Stimulated activated CD4-positive, alpha-beta T cell treated with anti-CD3 and anti-CD28 coated beads, Interleukin-15, amount 100 ng/mL, for 48 hours (primary cell): ENCODE measurements around the gene PPP1R18.
"Not testable (repeated sequence)": the region's sequence is repeated elsewhere in the genome, so short reads cannot be mapped to it uniquely, and the experiment has no call there.

ENCODE experiments used
- DNase-seq, 2 donors: peaks; one replicate each; pipeline ENCODE4 v3.0.0-alpha.2; 2020; ENCODE audit warnings: low read depth in 2 of 2

Gene PPP1R18

GRCh38 chr6:30719791-30720737, 33.6 kb upstream of the PPP1R18 start, which contains the start of gene TUBB:
Gene TUBB, plus strand, starts transcription at chr6:30720352. Its CDS starts 155 bp downstream, at chr6:30720507.
- DNase-seq, result peak; percentile 94

- DNase-seq, result no peak
These were observed 32.9 kb upstream of the PPP1R18 start for GRCh38 chr6:30719356-30719755.

- not testable (repeated sequence) for DNase-seq
These were observed 31.6 kb upstream of the PPP1R18 start for GRCh38 chr6:30717845-30718720.

GRCh38 chr6:30717129-30717844, 30.8 kb upstream of the PPP1R18 start, which contains the start of gene MDC1:
Gene MDC1, minus strand, starts transcription at chr6:30717281. Its CDS starts 2,106 bp downstream, at chr6:30715175.
- peak; percentile 99 for DNase-seq

DNA sequence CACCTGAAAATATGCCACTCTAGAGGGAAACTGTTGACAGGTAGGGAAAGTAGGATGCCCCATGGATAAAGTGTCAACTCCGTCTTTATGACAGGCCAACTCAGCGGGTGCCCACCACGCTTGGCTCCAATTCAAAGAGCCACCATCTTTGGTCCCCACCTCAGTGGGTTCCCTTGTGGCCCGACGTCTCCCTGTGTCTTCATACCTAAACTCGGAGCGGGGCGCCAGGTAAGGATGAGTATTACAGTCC, 30.4 kb upstream of the PPP1R18 start:
- no peak for DNase-seq

DNA sequence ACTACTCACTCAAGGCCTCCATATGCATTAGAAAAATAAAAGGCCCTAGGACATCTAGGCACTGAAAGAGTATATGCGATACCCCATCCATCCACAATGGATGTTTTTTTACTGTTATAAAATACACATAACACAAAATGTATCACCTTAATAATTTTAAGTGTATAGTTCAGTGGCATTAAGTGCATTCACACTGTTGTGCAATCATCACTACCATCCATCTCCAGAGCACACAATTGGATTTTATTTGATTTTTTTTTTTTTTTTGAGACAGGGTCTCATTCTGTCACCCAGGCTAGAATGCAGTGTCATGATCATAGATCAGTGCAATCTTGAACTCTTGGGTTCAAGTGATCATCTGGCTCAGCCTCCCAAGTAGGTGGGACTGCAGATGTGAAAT, 27.8 kb upstream of the PPP1R18 start:
- DNase-seq, result no peak

DNA sequence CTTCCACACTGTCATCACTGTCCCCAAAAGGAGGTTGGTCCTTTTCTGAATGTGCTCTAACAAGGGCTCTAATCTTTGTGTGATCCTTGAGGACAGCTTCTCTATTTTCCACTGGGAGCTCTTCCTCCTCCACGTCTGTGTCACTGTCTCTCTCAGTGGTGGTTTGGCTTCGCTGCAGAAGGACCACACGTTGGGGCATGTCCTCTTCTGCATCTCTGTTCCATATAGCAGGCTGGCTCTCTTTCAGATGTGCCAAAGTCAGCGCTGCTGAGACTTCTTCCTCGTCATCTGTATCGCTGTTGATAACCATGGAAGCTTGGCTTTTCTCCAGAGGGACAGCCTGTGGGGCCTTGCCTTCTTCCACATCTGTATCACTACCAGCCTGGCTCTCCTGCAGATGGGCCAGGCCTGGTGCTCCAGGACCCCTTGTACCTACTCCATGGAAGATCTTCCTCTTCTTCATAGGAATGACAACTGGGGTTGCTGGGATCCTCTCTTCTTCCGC, 26.0 kb upstream of the PPP1R18 start:
- DNase-seq, result no peak

- DNase-seq, result no peak
These were observed 25.4 kb upstream of the PPP1R18 start for GRCh38 chr6:30711758-30712380.

DNA sequence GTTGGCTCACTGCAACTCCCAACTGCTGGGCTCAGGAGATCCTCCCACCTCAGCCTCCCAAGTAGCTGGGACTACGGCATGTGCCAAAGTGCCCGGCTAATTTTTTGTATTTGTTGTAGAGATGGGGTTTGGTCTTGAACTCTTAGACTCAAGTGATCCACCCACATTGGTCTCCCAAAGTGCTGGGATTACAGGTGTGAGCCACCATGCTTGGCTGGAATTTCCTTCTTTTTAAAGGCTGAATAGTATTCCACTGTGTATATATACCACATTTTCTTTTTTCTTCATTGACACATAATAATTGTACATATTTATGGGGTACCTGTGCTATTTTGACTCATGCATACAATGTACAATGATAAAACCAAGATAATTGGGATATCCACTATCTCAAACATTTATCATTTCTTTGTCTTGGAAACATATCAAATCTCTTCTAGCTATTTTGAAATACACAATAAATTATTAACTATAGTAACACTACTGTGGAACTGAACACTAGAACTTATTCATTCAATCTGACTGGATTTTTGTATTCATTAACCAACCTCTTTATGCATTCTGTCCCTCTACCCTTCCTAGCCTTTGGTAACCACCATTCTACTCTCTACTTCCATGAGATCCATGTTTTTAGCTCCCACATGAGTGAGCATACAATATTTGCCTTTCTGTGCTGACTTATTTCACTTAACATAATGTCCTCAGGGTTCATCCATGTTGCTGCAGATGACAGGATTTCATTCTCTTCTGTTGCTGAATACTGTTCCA, 22.8 kb upstream of the PPP1R18 start:
- no peak for DNase-seq

GRCh38 chr6:30707281-30707850, 20.9 kb upstream of the PPP1R18 start:
- no peak for DNase-seq

DNA sequence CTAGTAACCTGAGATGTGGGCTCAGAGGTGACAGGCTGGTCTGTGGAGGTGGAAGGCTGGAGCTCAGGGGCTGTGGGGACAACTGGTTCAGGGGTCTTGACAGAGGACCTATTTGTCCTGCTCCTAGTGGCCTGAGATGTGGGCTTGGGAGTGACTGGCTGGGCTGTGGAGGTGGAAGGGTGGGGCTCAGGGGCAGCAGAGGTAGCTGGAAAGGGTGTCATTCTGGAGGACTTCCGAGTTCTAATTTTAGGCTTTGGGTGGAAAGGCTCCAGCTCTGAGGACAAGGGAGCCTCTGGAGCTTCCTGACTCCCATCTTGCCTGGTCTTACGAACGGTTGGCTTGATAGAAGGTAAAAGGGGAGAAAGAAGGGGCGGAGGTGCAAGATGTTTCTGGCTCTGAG, 19.2 kb upstream of the PPP1R18 start:
- no peak for DNase-seq

GRCh38 chr6:30703821-30704220, 17.4 kb upstream of the PPP1R18 start:
- DNase-seq, result no peak

GRCh38 chr6:30703011-30703410, 16.6 kb upstream of the PPP1R18 start:
- no peak for DNase-seq

- no peak for DNase-seq
These were observed 13.9 kb upstream of the PPP1R18 start for GRCh38 chr6:30700340-30700739.

DNA sequence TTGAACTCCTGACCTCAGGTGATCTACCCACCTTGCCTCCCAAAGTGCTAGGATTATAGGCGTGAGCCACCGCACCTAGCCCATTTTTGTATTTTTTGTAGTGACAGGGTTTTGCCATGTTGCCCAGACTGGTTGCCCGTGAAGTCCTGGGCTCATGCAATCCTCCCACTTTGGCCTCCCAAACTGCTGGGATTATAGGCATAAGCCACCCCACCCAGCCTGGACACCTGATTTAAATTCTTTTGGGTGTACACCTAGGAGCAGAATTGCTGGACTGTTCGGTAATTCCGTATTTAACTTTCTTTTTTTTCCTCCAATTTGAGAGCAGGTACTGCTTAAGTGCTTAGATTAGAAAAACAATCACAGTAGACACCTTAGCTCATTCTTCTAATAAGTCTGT, 10.0 kb upstream of the PPP1R18 start:
- no peak for DNase-seq

DNA sequence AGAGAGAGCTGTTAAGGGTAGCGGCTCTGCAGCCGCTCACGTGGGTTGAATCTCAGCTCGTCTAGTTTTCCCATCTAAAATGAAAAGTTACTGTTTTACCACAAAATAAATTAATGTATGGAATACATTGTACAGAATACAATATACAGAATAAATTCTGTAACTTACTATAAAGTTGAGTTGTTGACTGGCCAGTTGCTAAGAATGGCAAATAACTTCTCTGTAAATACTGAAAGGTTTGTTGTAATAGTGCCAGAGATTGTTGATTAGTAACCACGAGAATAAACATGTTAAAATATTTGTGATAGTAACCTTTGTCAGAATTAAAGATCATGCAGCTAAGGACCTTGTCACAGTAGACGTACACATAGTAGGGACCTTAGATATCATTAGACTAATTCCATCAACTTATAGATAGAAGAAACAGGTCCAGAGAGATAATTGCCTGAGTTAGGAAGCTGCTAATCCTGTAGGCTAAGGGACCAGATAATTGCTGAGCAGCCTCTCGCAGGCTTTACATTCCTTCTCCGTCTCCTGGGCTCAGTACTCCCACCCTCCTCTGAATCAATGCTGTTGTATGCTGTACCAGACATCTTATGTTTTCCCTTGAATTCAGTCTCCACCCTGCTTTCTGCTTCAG, 4.9 kb upstream of the PPP1R18 start:
- no peak for DNase-seq

- DNase-seq, result peak; percentile 38 to 74
These were observed 4.2 kb upstream of the PPP1R18 start, which contains the start of gene NRM for GRCh38 chr6:30690403-30691207. Gene NRM, minus strand, starts transcription at chr6:30690984. Its CDS starts 10 bp downstream, at chr6:30690974.

- no peak for DNase-seq
These were observed 3.5 kb upstream of the PPP1R18 start for GRCh38 chr6:30689985-30690384.
